ENCODE results near the gene CD163. TPM values are rescaled to one million over a fixed set of nuclear protein-coding genes. Genes with fewer than 3 reads are reported as not detected.

The CD163 gene
- total RNA-seq, 4 donors from 2014 or later: 192 to 455 (median 278) TPM

DNA sequence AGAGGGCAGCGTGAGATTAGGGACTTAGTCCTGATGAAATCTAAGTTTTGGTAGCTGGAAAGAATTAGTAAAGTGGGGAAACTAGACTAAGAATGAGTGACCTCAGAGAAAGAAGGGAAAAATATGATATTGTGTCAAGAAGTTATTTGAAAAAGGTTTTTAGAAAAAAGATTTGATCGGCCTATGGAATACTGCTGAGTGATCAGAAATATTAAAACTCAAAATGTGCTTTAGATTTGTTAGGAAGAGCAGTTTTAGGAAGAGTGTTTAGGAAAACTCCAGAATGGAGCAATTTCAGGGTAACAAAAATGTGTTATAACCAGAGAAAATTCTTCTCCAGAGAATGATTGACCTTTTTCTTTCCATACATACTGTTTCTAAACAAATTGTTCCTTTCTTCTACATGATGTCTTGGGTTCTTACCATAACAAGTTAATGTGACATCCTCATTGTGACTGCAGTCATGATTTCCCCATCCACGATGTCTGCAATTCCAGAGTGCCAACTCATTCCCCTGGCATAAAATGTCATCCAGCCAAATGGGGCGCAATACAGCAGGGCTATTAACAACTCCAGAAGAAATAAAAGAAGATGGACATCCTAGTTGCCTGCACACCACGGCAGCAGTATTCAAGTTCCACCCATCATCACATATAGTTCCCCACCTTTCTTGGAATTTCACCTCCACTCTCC is 71.4 kb downstream of the CD163 start:
- no peaks in the 10 kb centered on the region for H3K36me3 ChIP-seq

More for the DNA sequence above, 71.4 kb downstream of the CD163 start:
- H3K27ac ChIP-seq: no peak overlapping the region
- no peaks in the 10 kb centered on the region for H3K4me1 ChIP-seq
- no peak overlapping the region for H3K4me3 ChIP-seq
- WGBS, 2 donors: 70 to 78% methylated on average over 5 of the region's 5 CpGs
- no peak for DNase-seq (ENCODE audit: low spot score in 2 of 2)
- no peaks in the 10 kb centered on the region for H3K9me3 ChIP-seq
- H3K27me3 ChIP-seq: no peaks in the 10 kb centered on the region
- TF ChIP-seq POLR2A (IDR thresholded peaks at IDR 0.05) (no peak), CTCF (IDR thresholded peaks at IDR 0.05) (no peak), EP300 (IDR thresholded peaks at IDR 0.05) (no peak)

Other genes starting within 250 kb of the CD163 start
- not detected for gene ACSM4, start 199.7 kb downstream of the CD163 start, total RNA-seq
- 10 to 100 TPM in 1 of 4 donors, 1 to 10 TPM in 2, under 1 TPM in 1; 0.66 to 16.7 (median 1.6) TPM for gene CD163L1, start 59.6 kb downstream of the CD163 start, total RNA-seq
- not detected for gene APOBEC1, start 162.1 kb upstream of the CD163 start, total RNA-seq
- gene GDF3, start 192.0 kb upstream of the CD163 start, total RNA-seq: not detected
- gene DPPA3, start 207.7 kb upstream of the CD163 start, total RNA-seq: not detected
- gene CLEC4C, start 243.6 kb upstream of the CD163 start, total RNA-seq: not detected

All from tibial nerve (tissue), 4 donors.